Measurements from ENCODE around the gene ZBTB20. TPM values are rescaled to one million over a fixed set of nuclear protein-coding genes. Genes with fewer than 3 reads are reported as not detected.

The ZBTB20 gene
- total RNA-seq, 1 experiment from 2014 or later, result 12.8 TPM

- CTCF ChIA-PET, result no interaction called here
- Histone ChIP-seq H3K9me3 (no peaks in the 10 kb centered on the region), H3K36me3 (ENCODE audit: control insufficient read depth, insufficient read depth, low read length) (no peaks in the 10 kb centered on the region), H3K4me1 (no peaks in the 10 kb centered on the region), H3K4me3 (ENCODE audit: low read depth, low read length) (no peak overlapping the region), H3K27me3 (replicated peaks; ENCODE audit: control insufficient read depth, insufficient read depth, low read length) (0 out of 2 replicates have a peak, but pooled peaks cover 1% of the 10 kb centered on the region)
- Mint-ChIP-seq H3K27me3 (ENCODE audit: insufficient read depth, unreplicated experiment) (peaks cover 7% of the 10 kb centered on the region), H3K36me3 (ENCODE audit: insufficient read depth, unreplicated experiment) (no peaks in the 10 kb centered on the region), H3K27ac (ENCODE audit: unreplicated experiment) (no peak overlapping the region), H3K4me3 (ENCODE audit: unreplicated experiment) (no peak overlapping the region), H3K4me1 (ENCODE audit: low read depth, unreplicated experiment) (no peaks in the 10 kb centered on the region), H3K9me3 (ENCODE audit: unreplicated experiment) (no peaks in the 10 kb centered on the region)
- BruUV-seq (replicated peaks), result no TSS peak
- POLR2A ChIA-PET, result no interaction called here
- intact Hi-C loops (cut with micrococcal nuclease; ENCODE audit: unreplicated experiment), result no loop called here
- TF ChIP-seq, protein P1, sequence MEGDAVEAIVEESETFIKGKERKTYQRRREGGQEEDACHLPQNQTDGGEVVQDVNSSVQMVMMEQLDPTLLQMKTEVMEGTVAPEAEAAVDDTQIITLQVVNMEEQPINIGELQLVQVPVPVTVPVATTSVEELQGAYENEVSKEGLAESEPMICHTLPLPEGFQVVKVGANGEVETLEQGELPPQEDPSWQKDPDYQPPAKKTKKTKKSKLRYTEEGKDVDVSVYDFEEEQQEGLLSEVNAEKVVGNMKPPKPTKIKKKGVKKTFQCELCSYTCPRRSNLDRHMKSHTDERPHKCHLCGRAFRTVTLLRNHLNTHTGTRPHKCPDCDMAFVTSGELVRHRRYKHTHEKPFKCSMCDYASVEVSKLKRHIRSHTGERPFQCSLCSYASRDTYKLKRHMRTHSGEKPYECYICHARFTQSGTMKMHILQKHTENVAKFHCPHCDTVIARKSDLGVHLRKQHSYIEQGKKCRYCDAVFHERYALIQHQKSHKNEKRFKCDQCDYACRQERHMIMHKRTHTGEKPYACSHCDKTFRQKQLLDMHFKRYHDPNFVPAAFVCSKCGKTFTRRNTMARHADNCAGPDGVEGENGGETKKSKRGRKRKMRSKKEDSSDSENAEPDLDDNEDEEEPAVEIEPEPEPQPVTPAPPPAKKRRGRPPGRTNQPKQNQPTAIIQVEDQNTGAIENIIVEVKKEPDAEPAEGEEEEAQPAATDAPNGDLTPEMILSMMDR (IDR thresholded peaks at IDR 0.05; ENCODE audit: insufficient read depth in 1 of 2, low read depth in 1 of 2, low read length in 1 of 2, severe bottlenecking in 1 of 2, unreplicated experiment in 1 of 2), result no peak
- DNase-seq, result no peak
Measured at GRCh38 chr3:115120597-115120996, 26.5 kb downstream of the ZBTB20 start.

- H3K27ac Mint-ChIP-seq (ENCODE audit: unreplicated experiment), result no peak overlapping the region
- H3K4me3 Mint-ChIP-seq (ENCODE audit: unreplicated experiment), result no peak overlapping the region
- CTCF ChIA-PET, result no interaction called here
Measured at GRCh38 chr3:115113367-115113766, 33.7 kb downstream of the ZBTB20 start.

DNA sequence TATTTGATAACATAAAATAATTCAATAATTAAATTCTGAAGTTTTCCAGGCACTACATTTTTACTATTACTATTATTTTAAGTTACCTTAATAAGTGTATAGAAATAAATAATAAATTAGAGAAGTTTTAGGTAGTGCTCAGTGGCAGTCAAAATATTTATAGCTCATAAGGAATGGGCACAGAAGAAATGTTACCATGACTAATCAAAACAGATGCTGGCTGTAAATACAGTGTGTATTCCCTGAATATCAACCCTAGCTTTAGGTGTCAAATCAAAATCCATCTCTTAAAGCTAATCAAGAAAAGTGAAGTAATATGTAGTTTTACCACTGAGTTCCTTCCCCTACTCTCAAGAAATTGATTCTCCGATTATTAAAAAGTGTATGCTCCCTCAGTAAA is 35.5 kb downstream of the ZBTB20 start:
- DNase-seq, result no peak
- TF ChIP-seq, protein P1 (IDR thresholded peaks at IDR 0.05; ENCODE audit: insufficient read depth in 1 of 2, low read depth in 1 of 2, low read length in 1 of 2, severe bottlenecking in 1 of 2, unreplicated experiment in 1 of 2), result no peak
- no peak overlapping the region for H3K27ac Mint-ChIP-seq (ENCODE audit: unreplicated experiment)
- POLR2A ChIA-PET, result no interaction called here
- H3K27me3 Mint-ChIP-seq (ENCODE audit: insufficient read depth, unreplicated experiment), result peaks cover 3% of the 10 kb centered on the region
- no peak overlapping the region for H3K4me3 ChIP-seq (ENCODE audit: low read depth, low read length)
- BruUV-seq (replicated peaks), result no TSS peak
- H3K27me3 ChIP-seq (replicated peaks; ENCODE audit: control insufficient read depth, insufficient read depth, low read length), result no peaks in the 10 kb centered on the region
- H3K36me3 ChIP-seq (ENCODE audit: control insufficient read depth, insufficient read depth, low read length), result no peaks in the 10 kb centered on the region
- no peaks in the 10 kb centered on the region for H3K4me1 Mint-ChIP-seq (ENCODE audit: low read depth, unreplicated experiment)
- H3K4me3 Mint-ChIP-seq (ENCODE audit: unreplicated experiment), result no peak overlapping the region
- H3K9me3 Mint-ChIP-seq (ENCODE audit: unreplicated experiment), result no peaks in the 10 kb centered on the region
- CTCF ChIA-PET, result no interaction called here
- no peaks in the 10 kb centered on the region for H3K36me3 Mint-ChIP-seq (ENCODE audit: insufficient read depth, unreplicated experiment)
- H3K4me1 ChIP-seq, result no peaks in the 10 kb centered on the region
- H3K9me3 ChIP-seq, result no peaks in the 10 kb centered on the region
- intact Hi-C loops (cut with micrococcal nuclease; ENCODE audit: unreplicated experiment), result no loop called here

More at GRCh38 chr3:115113367-115113766, 33.7 kb downstream of the ZBTB20 start:
- H3K9me3 Mint-ChIP-seq (ENCODE audit: unreplicated experiment), result no peaks in the 10 kb centered on the region
- H3K4me1 Mint-ChIP-seq (ENCODE audit: low read depth, unreplicated experiment), result no peaks in the 10 kb centered on the region
- Histone ChIP-seq H3K27me3 (replicated peaks; ENCODE audit: control insufficient read depth, insufficient read depth, low read length) (no peaks in the 10 kb centered on the region), H3K4me3 (ENCODE audit: low read depth, low read length) (no peak overlapping the region), H3K36me3 (ENCODE audit: control insufficient read depth, insufficient read depth, low read length) (no peaks in the 10 kb centered on the region), H3K4me1 (no peaks in the 10 kb centered on the region), H3K9me3 (no peaks in the 10 kb centered on the region)
- intact Hi-C loops (cut with micrococcal nuclease; ENCODE audit: unreplicated experiment), result no loop called here
- BruUV-seq (replicated peaks), result no TSS peak
- POLR2A ChIA-PET, result no interaction called here
- H3K27me3 Mint-ChIP-seq (ENCODE audit: insufficient read depth, unreplicated experiment), result peaks cover 3% of the 10 kb centered on the region
- DNase-seq, result no peak
- TF ChIP-seq, protein P1 (IDR thresholded peaks at IDR 0.05; ENCODE audit: insufficient read depth in 1 of 2, low read depth in 1 of 2, low read length in 1 of 2, severe bottlenecking in 1 of 2, unreplicated experiment in 1 of 2), result no peak
- H3K36me3 Mint-ChIP-seq (ENCODE audit: insufficient read depth, unreplicated experiment), result no peaks in the 10 kb centered on the region

All from Caco-2 (cell line).